GM23338 (cell line): ENCODE measurements around the gene CDC42BPB. TPM values are rescaled to one million over a fixed set of nuclear protein-coding genes. Genes with fewer than 3 reads are reported as not detected.

ENCODE experiments used
- ATAC-seq: fragments of 200-7000 bp; cut with Tn5 transposase; 3 replicates; pipeline ENCODE4 v1.9.1; 2020
- DNase-seq: peaks from one replicate; pipeline ENCODE4 v3.0.0-alpha.2; 2015; ENCODE audit warnings: low spot score
- H2AFZ ChIP-seq: fragments of 200-600 bp; sonication (generic); 2 replicates; pipeline ENCODE4 v1.8.0; 2016; ENCODE audit warnings: antibody characterized with exemption, mild to moderate bottlenecking, moderate library complexity
- H3F3A ChIP-seq: fragments of 200-600 bp; sonication (generic); replicated peaks from 2 replicates; pipeline ENCODE4 v1.8.0; 2017; ENCODE audit warnings: antibody characterized with exemption, mixed run types, low read depth
- H3K27ac ChIP-seq: fragments of 200-600 bp; sonication (generic); 2 replicates; pipeline ENCODE4 v1.6.1; 2016; ENCODE audit warnings: low read depth
- H3K27me3 ChIP-seq: fragments of 200-600 bp; sonication (generic); 2 replicates; pipeline ENCODE4 v1.8.0; 2016; ENCODE audit warnings: mild to moderate bottlenecking, mixed run types, moderate library complexity; ENCODE audit not compliant: insufficient read depth
- H3K36me3 ChIP-seq: fragments of 200-600 bp; sonication (generic); 2 replicates; pipeline ENCODE4 v1.8.0; 2016; ENCODE audit warnings: mild to moderate bottlenecking; ENCODE audit not compliant: insufficient read depth
- H3K4me1 ChIP-seq: fragments of 200-600 bp; sonication (generic); 2 replicates; pipeline ENCODE4 v1.8.0; 2016; ENCODE audit warnings: mild to moderate bottlenecking, moderate library complexity; ENCODE audit not compliant: insufficient read depth
- H3K4me2 ChIP-seq: fragments of 200-600 bp; sonication (generic); 2 replicates; pipeline ENCODE4 v1.7.1; 2017; ENCODE audit warnings: mixed run types
- H3K4me3 ChIP-seq: fragments of 200-600 bp; sonication (generic); 2 replicates; pipeline ENCODE4 v1.6.1; 2016; ENCODE audit warnings: mixed run types
- H3K79me2 ChIP-seq: fragments of 200-600 bp; sonication (generic); replicated peaks from 2 replicates; pipeline ENCODE4 v1.8.0; 2017; ENCODE audit warnings: mild to moderate bottlenecking; ENCODE audit not compliant: insufficient read depth
- H3K9me2 ChIP-seq: fragments of 200-600 bp; sonication (generic); 2 replicates; pipeline ENCODE4 v1.8.0; 2017; ENCODE audit not compliant: insufficient read depth
- H4K20me1 ChIP-seq: fragments of 200-600 bp; sonication (generic); replicated peaks from 2 replicates; pipeline ENCODE4 v1.8.0; 2017; ENCODE audit warnings: mild to moderate bottlenecking; ENCODE audit not compliant: insufficient read depth
- H3K27ac Mint-ChIP-seq: 2 replicates; pipeline ENCODE4 v1.8.0; 2020; ENCODE audit warnings: inconsistent platforms, mild to moderate bottlenecking, moderate library complexity, mixed read lengths
- H3K27me3 Mint-ChIP-seq: 3 replicates; pipeline ENCODE4 v1.8.0; 2022; ENCODE audit warnings: low read depth, mild to moderate bottlenecking, moderate library complexity, mixed read lengths, inconsistent platforms; ENCODE audit not compliant: insufficient read depth, poor library complexity
- H3K36me3 Mint-ChIP-seq: 3 replicates; pipeline ENCODE4 v1.8.0; 2021; ENCODE audit warnings: low read depth, mild to moderate bottlenecking, inconsistent platforms, moderate library complexity, mixed read lengths
- H3K4me1 Mint-ChIP-seq: 3 replicates; pipeline ENCODE4 v1.8.0; 2020; ENCODE audit warnings: mild to moderate bottlenecking, inconsistent platforms, mixed read lengths
- H3K4me3 Mint-ChIP-seq: 3 replicates; pipeline ENCODE4 v1.8.0; 2021; ENCODE audit warnings: moderate library complexity, mild to moderate bottlenecking, inconsistent platforms, mixed read lengths
- H3K9me3 Mint-ChIP-seq: 3 replicates; pipeline ENCODE4 v1.8.0; 2020; ENCODE audit warnings: moderate library complexity, mild to moderate bottlenecking, inconsistent platforms, mixed read lengths
- CREB1 ChIP-seq: fragments of 250-450 bp; sonication (Bioruptor Pico); IDR thresholded peaks from 2 replicates; pipeline ENCODE4 v1.5.0; 2020; ENCODE audit warnings: low read depth, mild to moderate bottlenecking, moderate library complexity
- EZH2 ChIP-seq: fragments of 200-600 bp; sonication (generic); IDR thresholded peaks from one replicate; pipeline ENCODE4 v1.8.0; 2017; ENCODE audit warnings: antibody characterized with exemption, mild to moderate bottlenecking, low read depth; ENCODE audit not compliant: unreplicated experiment
- EZH2phosphoT487 ChIP-seq: fragments of 200-600 bp; sonication (generic); IDR thresholded peaks from one replicate; pipeline ENCODE4 v1.8.1; 2018; ENCODE audit warnings: antibody characterized with exemption; ENCODE audit not compliant: unreplicated experiment
- JUNB ChIP-seq: IDR thresholded peaks from one replicate; pipeline ENCODE4 v1.6.1; 2016; ENCODE audit warnings: antibody characterized with exemption; ENCODE audit not compliant: unreplicated experiment
- NANOG ChIP-seq: IDR thresholded peaks from 2 replicates; pipeline ENCODE4 v1.6.1; 2016; ENCODE audit warnings: antibody characterized with exemption, borderline replicate concordance
- POLR2AphosphoS5 ChIP-seq: IDR thresholded peaks from 2 replicates; pipeline ENCODE4 v1.6.1; 2016; ENCODE audit warnings: antibody characterized with exemption, low read depth
- STAT1 ChIP-seq: IDR thresholded peaks from one replicate; pipeline ENCODE4 v1.6.1; 2016; ENCODE audit warnings: antibody characterized with exemption; ENCODE audit not compliant: unreplicated experiment
- ZNF114 ChIP-seq: fragments of 250-450 bp; sonication (Bioruptor Pico); IDR thresholded peaks from 2 replicates; pipeline ENCODE4 v1.5.0; 2020; ENCODE audit warnings: mild to moderate bottlenecking, moderate library complexity
- ZNF331 ChIP-seq: fragments of 250-450 bp; sonication (Bioruptor Pico); IDR thresholded peaks from 2 replicates; pipeline ENCODE4 v1.5.0; 2020; ENCODE audit warnings: low read depth, mild to moderate bottlenecking, moderate library complexity
- polyA plus RNA-seq: library from polyadenylated mRNA; unstranded; fragments of >200 nt; fragmentation: Nextera tagmentation; extraction: Ambion mirVana; gene quantifications from 2 replicates; pipeline ENCODE4 v1.2.1, GENCODE V29; 2016
- total RNA-seq: library from RNA; depleted of rRNA; stranded (reverse); fragments of >200 nt; shearing (Covaris generic); gene quantifications from 2 replicates; pipeline ENCODE4 v1.2.3, GENCODE V29; 2014
- TF ChIP-seq, protein P1 (sequence below), 2 experiments: fragments of 200-600 bp in 1 of 2; sonication (generic) in 1 of 2; conservative IDR thresholded peaks; 2 replicates each; pipeline versions ENCODE4 v1.5.1 to v1.6.1; 2016 to 2017; ENCODE audit warnings: antibody characterized with exemption in 2 of 2, low read depth in 2 of 2, mild to moderate bottlenecking in 2 of 2, moderate library complexity in 1 of 2
- TF ChIP-seq, protein P2 (sequence below): fragments of 250-450 bp; sonication (Bioruptor Pico); IDR thresholded peaks from 2 replicates; pipeline ENCODE4 v1.5.0; 2020; ENCODE audit warnings: mild to moderate bottlenecking, moderate library complexity
- TF ChIP-seq, protein P3 (sequence below): IDR thresholded peaks from one replicate; pipeline ENCODE4 v1.6.1; 2018; ENCODE audit warnings: antibody characterized with exemption; ENCODE audit not compliant: unreplicated experiment
- TF ChIP-seq, protein P4 (sequence below): IDR thresholded peaks from 2 replicates; pipeline ENCODE4 v1.6.1; 2016; ENCODE audit warnings: antibody characterized with exemption

Gene CDC42BPB
- total and polyA plus RNA-seq, 2 experiments from 2014 or later: 12.3 to 127 TPM

DNA sequence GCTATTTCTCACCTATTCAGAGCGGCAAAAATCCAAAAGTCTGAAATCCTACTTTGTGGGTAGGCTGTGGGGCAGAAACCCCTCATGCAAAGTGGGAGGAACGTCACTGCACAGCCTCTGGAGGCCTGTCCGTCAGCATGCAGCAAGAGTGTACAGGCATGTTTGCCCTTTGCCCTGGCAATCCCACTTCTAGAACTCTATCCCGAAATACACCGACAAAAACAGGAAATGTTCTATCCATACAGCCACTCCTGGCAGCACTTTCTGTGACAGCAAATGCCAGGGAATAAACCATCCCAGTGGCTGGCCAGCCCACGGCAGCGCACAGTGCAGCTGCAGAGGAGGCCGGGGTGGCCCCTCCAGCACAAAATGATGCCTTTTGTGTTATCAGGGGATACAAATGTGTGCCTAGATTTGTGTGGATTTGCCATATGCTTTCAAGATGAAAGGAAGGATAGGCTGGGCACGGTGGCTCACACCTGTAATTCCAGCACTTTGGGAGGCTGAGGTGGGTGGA lies 95.2 kb downstream of the CDC42BPB start:
- no peaks in the 10 kb centered on the region; the same call in 1 of the 2 replicates for H4K20me1 ChIP-seq
- Mint-ChIP-seq H3K27ac (no peak overlapping the region), H3K36me3 (peaks cover 80% of the 10 kb centered on the region), H3K9me3 (no peaks in the 10 kb centered on the region), H3K4me1 (no peaks in the 10 kb centered on the region), H3K4me3 (no peak overlapping the region), H3K27me3 (no peaks in the 10 kb centered on the region)
- no peaks in the 10 kb centered on the region for H3K79me2 ChIP-seq
- H3K27me3 ChIP-seq: no peaks in the 10 kb centered on the region
- no peak for ATAC-seq
- no peak overlapping the region for H3K27ac ChIP-seq
- H3K36me3 ChIP-seq: peaks cover 37% of the 10 kb centered on the region
- no peak for DNase-seq
- TF ChIP-seq ZNF331: no peak
- TF ChIP-seq EZH2phosphoT487: no peak
- TF ChIP-seq POLR2AphosphoS5: no peak
- no peak for TF ChIP-seq NANOG
- no peak for TF ChIP-seq EZH2
- no peak for TF ChIP-seq STAT1
- no peak for TF ChIP-seq ZNF114 (CRISPR knock-in tag)
- TF ChIP-seq, protein P1, sequence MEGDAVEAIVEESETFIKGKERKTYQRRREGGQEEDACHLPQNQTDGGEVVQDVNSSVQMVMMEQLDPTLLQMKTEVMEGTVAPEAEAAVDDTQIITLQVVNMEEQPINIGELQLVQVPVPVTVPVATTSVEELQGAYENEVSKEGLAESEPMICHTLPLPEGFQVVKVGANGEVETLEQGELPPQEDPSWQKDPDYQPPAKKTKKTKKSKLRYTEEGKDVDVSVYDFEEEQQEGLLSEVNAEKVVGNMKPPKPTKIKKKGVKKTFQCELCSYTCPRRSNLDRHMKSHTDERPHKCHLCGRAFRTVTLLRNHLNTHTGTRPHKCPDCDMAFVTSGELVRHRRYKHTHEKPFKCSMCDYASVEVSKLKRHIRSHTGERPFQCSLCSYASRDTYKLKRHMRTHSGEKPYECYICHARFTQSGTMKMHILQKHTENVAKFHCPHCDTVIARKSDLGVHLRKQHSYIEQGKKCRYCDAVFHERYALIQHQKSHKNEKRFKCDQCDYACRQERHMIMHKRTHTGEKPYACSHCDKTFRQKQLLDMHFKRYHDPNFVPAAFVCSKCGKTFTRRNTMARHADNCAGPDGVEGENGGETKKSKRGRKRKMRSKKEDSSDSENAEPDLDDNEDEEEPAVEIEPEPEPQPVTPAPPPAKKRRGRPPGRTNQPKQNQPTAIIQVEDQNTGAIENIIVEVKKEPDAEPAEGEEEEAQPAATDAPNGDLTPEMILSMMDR (conservative IDR thresholded peaks at IDR 0.05; ENCODE audit: low read depth in 2 of 2): no peak
- TF ChIP-seq CREB1 (CRISPR knock-in tag): no peak
- TF ChIP-seq, protein P2, sequence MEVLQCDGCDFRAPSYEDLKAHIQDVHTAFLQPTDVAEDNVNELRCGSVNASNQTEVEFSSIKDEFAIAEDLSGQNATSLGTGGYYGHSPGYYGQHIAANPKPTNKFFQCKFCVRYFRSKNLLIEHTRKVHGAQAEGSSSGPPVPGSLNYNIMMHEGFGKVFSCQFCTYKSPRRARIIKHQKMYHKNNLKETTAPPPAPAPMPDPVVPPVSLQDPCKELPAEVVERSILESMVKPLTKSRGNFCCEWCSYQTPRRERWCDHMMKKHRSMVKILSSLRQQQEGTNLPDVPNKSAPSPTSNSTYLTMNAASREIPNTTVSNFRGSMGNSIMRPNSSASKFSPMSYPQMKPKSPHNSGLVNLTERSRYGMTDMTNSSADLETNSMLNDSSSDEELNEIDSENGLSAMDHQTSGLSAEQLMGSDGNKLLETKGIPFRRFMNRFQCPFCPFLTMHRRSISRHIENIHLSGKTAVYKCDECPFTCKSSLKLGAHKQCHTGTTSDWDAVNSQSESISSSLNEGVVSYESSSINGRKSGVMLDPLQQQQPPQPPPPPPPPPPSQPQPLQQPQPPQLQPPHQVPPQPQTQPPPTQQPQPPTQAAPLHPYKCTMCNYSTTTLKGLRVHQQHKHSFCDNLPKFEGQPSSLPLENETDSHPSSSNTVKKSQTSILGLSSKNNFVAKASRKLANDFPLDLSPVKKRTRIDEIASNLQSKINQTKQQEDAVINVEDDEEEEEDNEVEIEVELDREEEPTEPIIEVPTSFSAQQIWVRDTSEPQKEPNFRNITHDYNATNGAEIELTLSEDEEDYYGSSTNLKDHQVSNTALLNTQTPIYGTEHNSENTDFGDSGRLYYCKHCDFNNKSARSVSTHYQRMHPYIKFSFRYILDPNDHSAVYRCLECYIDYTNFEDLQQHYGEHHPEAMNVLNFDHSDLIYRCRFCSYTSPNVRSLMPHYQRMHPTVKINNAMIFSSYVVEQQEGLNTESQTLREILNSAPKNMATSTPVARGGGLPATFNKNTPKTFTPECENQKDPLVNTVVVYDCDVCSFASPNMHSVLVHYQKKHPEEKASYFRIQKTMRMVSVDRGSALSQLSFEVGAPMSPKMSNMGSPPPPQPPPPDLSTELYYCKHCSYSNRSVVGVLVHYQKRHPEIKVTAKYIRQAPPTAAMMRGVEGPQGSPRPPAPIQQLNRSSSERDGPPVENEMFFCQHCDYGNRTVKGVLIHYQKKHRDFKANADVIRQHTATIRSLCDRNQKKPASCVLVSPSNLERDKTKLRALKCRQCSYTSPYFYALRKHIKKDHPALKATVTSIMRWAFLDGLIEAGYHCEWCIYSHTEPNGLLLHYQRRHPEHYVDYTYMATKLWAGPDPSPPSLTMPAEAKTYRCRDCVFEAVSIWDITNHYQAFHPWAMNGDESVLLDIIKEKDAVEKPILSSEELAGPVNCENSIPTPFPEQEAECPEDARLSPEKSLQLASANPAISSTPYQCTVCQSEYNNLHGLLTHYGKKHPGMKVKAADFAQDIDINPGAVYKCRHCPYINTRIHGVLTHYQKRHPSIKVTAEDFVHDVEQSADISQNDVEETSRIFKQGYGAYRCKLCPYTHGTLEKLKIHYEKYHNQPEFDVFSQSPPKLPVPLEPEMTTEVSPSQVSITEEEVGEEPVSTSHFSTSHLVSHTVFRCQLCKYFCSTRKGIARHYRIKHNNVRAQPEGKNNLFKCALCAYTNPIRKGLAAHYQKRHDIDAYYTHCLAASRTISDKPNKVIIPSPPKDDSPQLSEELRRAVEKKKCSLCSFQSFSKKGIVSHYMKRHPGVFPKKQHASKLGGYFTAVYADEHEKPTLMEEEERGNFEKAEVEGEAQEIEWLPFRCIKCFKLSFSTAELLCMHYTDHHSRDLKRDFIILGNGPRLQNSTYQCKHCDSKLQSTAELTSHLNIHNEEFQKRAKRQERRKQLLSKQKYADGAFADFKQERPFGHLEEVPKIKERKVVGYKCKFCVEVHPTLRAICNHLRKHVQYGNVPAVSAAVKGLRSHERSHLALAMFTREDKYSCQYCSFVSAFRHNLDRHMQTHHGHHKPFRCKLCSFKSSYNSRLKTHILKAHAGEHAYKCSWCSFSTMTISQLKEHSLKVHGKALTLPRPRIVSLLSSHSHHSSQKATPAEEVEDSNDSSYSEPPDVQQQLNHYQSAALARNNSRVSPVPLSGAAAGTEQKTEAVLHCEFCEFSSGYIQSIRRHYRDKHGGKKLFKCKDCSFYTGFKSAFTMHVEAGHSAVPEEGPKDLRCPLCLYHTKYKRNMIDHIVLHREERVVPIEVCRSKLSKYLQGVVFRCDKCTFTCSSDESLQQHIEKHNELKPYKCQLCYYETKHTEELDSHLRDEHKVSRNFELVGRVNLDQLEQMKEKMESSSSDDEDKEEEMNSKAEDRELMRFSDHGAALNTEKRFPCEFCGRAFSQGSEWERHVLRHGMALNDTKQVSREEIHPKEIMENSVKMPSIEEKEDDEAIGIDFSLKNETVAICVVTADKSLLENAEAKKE (CRISPR knock-in tag): no peak
- no peak for TF ChIP-seq JUNB
- TF ChIP-seq, protein P3, sequence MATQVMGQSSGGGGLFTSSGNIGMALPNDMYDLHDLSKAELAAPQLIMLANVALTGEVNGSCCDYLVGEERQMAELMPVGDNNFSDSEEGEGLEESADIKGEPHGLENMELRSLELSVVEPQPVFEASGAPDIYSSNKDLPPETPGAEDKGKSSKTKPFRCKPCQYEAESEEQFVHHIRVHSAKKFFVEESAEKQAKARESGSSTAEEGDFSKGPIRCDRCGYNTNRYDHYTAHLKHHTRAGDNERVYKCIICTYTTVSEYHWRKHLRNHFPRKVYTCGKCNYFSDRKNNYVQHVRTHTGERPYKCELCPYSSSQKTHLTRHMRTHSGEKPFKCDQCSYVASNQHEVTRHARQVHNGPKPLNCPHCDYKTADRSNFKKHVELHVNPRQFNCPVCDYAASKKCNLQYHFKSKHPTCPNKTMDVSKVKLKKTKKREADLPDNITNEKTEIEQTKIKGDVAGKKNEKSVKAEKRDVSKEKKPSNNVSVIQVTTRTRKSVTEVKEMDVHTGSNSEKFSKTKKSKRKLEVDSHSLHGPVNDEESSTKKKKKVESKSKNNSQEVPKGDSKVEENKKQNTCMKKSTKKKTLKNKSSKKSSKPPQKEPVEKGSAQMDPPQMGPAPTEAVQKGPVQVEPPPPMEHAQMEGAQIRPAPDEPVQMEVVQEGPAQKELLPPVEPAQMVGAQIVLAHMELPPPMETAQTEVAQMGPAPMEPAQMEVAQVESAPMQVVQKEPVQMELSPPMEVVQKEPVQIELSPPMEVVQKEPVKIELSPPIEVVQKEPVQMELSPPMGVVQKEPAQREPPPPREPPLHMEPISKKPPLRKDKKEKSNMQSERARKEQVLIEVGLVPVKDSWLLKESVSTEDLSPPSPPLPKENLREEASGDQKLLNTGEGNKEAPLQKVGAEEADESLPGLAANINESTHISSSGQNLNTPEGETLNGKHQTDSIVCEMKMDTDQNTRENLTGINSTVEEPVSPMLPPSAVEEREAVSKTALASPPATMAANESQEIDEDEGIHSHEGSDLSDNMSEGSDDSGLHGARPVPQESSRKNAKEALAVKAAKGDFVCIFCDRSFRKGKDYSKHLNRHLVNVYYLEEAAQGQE: no peak
- TF ChIP-seq, protein P4, sequence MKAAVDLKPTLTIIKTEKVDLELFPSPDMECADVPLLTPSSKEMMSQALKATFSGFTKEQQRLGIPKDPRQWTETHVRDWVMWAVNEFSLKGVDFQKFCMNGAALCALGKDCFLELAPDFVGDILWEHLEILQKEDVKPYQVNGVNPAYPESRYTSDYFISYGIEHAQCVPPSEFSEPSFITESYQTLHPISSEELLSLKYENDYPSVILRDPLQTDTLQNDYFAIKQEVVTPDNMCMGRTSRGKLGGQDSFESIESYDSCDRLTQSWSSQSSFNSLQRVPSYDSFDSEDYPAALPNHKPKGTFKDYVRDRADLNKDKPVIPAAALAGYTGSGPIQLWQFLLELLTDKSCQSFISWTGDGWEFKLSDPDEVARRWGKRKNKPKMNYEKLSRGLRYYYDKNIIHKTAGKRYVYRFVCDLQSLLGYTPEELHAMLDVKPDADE: no peak
- no peak overlapping the region for H3K4me3 ChIP-seq
- H3F3A ChIP-seq: 0 out of 2 replicates have a peak, but pooled peaks cover 4% of the 10 kb centered on the region
- H3K4me1 ChIP-seq: no peaks in the 10 kb centered on the region
- H2AFZ ChIP-seq: no peak overlapping the region
- H3K4me2 ChIP-seq: no peak overlapping the region
- H3K9me2 ChIP-seq: no peaks in the 10 kb centered on the region
